Fibroblast of pulmonary artery (primary cell): Measurements from ENCODE around the gene GABARAP.

Source experiments
- DNase-seq: peaks from one replicate; pipeline ENCODE4 v3.0.0-alpha.2; 2010; ENCODE audit warnings: low read depth
- H3K4me3 ChIP-seq: replicated peaks from 2 replicates; pipeline ENCODE4 v1.5.1; 2011; ENCODE audit warnings: low read depth, mild to moderate bottlenecking, control low read depth, low read length, moderate library complexity
- CTCF ChIP-seq: IDR thresholded peaks from 2 replicates; pipeline ENCODE4 v1.5.1; 2011; ENCODE audit warnings: mild to moderate bottlenecking, control low read depth, low read length, inconsistent platforms; ENCODE audit errors: missing control alignments

The GABARAP gene

DNA sequence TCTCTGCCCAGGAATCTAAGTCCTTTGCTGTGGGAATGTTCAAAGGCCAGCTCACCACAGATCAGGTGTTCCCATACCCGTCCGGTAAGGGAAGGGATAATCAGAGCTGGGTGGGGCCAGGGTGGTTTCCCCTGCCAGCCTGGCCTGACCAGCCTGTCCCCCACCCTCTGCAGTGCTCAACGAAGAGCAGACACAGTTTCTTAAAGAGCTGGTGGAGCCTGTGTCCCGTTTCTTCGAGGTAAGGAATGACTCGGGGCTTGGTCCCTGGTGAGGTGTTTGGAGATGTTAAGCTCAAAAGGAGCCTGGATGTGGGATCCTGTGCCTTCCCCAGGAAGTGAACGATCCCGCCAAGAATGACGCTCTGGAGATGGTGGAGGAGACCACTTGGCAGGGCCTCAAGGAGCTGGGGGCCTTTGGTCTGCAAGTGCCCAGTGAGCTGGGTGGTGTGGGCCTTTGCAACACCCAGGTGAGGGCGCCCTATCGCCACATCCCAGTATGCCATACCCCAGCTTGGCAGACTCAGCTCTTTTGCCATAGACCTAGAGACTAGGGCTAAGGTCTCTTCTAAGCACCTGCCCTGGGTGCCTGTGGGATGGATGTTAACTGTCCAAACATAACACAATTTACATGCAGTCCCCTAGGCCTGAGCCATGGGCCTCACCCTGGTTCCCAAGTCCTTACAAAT, 21.5 kb downstream of the GABARAP start:
- peak overlapping the region; percentile 76 for H3K4me3 ChIP-seq
- DNase-seq: peak; percentile 73
- peak; percentile 48 for TF ChIP-seq CTCF

DNA sequence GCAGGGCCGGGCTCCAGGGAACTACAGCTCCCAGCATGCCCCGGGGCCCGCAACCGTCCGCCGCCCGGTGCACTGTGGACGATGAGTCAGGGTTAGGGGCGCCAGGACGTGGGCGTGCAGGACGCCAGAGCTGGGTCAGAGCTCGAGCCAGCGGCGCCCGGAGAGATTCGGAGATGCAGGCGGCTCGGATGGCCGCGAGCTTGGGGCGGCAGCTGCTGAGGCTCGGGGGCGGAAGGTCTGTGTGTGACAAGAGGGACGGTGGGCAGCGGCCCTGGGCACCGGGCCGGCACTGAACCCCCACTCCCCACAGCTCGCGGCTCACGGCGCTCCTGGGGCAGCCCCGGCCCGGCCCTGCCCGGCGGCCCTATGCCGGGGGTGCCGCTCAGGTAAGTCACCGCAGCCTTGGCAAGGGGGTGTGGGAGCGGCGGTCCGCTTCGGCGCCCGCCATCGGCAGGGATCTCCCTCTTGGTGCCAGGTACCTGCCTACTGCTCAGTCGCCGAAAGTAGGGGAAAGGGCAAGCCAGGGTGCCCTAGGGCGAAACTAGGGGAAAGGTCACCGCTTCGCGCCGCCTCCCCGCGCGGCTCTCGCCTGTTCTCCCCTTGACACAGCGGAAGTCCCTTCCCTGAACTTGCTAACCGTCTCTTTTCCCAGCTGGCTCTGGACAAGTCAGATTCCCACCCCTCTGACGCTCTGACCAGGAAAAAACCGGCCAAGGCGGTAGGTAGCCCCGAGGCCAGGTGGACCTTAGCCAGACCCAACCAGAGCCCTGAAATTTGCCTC, 22.2 kb downstream of the GABARAP start, which contains the start of the genes ACADVL and DLG4:
Gene ACADVL (plus strand): TSS at position 127 of the 781 bp plus-strand sequence. CDS start 47 bp downstream, at position 174.
Gene DLG4 (minus strand): TSS at position 25 of the 781 bp plus-strand sequence.
- DNase-seq: peak; percentile 88
- TF ChIP-seq CTCF: no peak

DNA sequence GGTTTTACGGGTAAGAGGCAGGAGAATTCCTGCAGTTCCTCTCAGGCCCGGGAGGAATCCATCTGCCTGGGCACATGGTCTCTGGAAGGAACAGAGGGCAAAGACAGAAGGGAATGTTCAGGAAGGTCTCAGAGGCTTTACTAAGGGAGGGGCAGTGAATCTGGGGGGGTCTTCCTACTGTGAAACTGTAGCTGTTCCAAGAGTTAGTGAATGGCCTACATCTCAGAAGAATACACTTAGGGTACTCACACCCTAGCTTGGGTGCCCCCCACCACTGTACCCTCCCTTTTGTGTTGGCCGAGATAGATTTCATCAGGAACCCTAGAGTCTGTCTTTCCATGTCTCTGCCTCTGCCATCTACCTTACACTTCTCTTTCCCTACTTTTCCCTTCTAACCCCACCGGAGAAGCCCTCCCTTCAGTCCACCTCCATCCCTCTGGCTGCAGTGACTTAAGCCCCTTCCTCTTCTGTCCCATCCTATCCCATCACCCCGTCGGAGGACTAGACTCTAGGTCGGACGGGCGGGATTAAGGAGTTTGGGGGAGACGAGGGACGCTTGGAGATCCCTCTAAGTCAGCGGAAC, 22.9 kb downstream of the GABARAP start:
- peak overlapping the region; percentile 76 for H3K4me3 ChIP-seq
- TF ChIP-seq CTCF: no peak
- DNase-seq: no peak

More for the DNA sequence above, 22.2 kb downstream of the GABARAP start, which contains the start of the genes ACADVL and DLG4:
- H3K4me3 ChIP-seq: peak within 1 kb of the TSS; percentile 76

DNA sequence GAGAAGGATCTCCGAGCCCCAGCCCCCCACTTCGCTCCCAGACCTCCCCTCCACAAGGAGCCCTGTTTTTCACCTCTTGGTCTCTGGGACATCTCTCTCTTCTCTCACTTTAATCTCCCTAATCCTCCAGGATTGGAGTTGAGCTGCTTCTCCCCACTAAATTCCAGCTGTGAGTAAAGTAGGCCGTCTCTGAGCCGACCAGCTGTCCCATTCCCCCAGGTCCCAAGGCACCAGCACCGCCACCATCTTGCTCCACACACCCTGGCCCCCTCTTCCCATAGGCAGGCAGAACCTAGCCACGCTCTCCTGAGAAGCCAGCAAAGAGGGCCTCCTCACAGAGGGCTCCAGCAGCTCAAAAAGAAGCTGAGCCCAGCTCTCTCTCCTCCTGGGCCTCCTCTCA, 23.5 kb downstream of the GABARAP start:
- DNase-seq: no peak
- H3K4me3 ChIP-seq: no peak overlapping the region

GRCh38 chr17:7218166-7218565, 24.1 kb downstream of the GABARAP start:
- peak overlapping the region; percentile 80 for H3K4me3 ChIP-seq

More for the DNA sequence above, 23.5 kb downstream of the GABARAP start:
- no peak for TF ChIP-seq CTCF

More at GRCh38 chr17:7218166-7218565, 24.1 kb downstream of the GABARAP start:
- no peak for TF ChIP-seq CTCF
- no peak for DNase-seq
